ENCODE data around the gene CAMK1D.

GRCh38 chr10:12417331-12417730 is 68.0 kb downstream of the CAMK1D start:
- TF ChIP-seq CTCF (IDR thresholded peaks at IDR 0.05) (no peak), POLR2A (IDR thresholded peaks at IDR 0.05) (no peak)

All from right lobe of liver (tissue), 4 donors.